Pancreas (tissue), 10 donors: ENCODE results near the gene PGM2L1. TPM values are rescaled to one million over a fixed set of nuclear protein-coding genes. Genes with fewer than 3 reads are reported as not detected.
"Not testable (repeated sequence)": the region's sequence is repeated elsewhere in the genome, so short reads cannot be mapped to it uniquely, and the experiment has no call there.

Experiments used
- ATAC-seq, 4 donors: fragments of 200-7000 bp; cut with Tn5 transposase; one replicate each; pipeline versions ENCODE4 v1.8.0 to v1.9.1; 2020; ENCODE audit warnings: mild to moderate bottlenecking in 4 of 4, moderate library complexity in 4 of 4
- DNase-seq, 6 donors: peaks; one replicate each; pipeline ENCODE4 v3.0.0-alpha.2; 2020
- FAIRE-seq: peaks from 2 replicates; lab custom pipeline; 2012; peaks lifted over from hg19 to GRCh38; lab: Jason Lieb, UNC
- H3K27ac ChIP-seq, 4 donors: fragments of 200-600 bp; sonication (generic); 1 replicate in 3 of 4; 2 replicates in 1 of 4; pipeline versions ENCODE4 v1.5.0 to v1.8.0; 2020
- H3K27me3 ChIP-seq, 4 donors: fragments of 200-600 bp; one replicate each; pipeline ENCODE4 v1.8.0; 2021
- H3K36me3 ChIP-seq, 3 donors: fragments of 200-600 bp; sonication (generic) in 1 of 3; one replicate each; pipeline versions ENCODE4 v1.5.0 to v1.8.0; 2020 to 2021
- H3K4me1 ChIP-seq, 3 donors: fragments of 200-600 bp; one replicate each; pipeline ENCODE4 v1.8.0; 2021
- H3K4me3 ChIP-seq, 4 donors: fragments of 200-600 bp; sonication (generic) in 2 of 4; one replicate each; pipeline versions ENCODE4 v1.5.0 to v1.8.0; 2020 to 2021
- H3K9me3 ChIP-seq, 4 donors: fragments of 200-600 bp; one replicate each; pipeline ENCODE4 v1.8.0; 2021
- WGBS, 2 donors: extraction: QIAGEN DNeasy Blood & Tissue Kit; methylation state at CpG; one replicate each; pipeline ENCODE4 v1.1.7; 2013; 5-methylcytosine and 5-hydroxymethylcytosine counted together
- intact Hi-C, 3 donors: fragments of 100-400 bp; cut with DNase I; formaldehyde crosslinking; loops; one replicate each; pipeline versions ENCODE4 v1.11.1 to v1.14.2; 2022
- polyA plus RNA-seq, 2 donors: library from polyadenylated mRNA; stranded (reverse); fragments of 200-250 nt; gene quantifications; one replicate each; pipeline ENCODE4 v1.2.3, GENCODE V29; 2013
- total RNA-seq, 6 donors: library from RNA; stranded (reverse); fragmentation: NEBNext Ultra II Directional in 4 of 6; extraction: Animal tissue kit (Norgen Biotek cat#: 25700) in 4 of 6; gene quantifications; one replicate each; pipeline versions ENCODE4 v1.2.1 to v1.2.4, GENCODE V29; 2021 to 2023
- TF ChIP-seq, protein P1 (sequence below), 4 donors: fragments of 200-600 bp; sonication (generic) in 3 of 4; IDR thresholded peaks; one replicate each; pipeline versions ENCODE4 v1.5.0 to v1.8.0; 2021; ENCODE audit warnings: antibody characterized with exemption in 4 of 4
- donor health status: healthy with polysubstance abuse.
- donor health status: DM: no; HTN: no; CAD: no; lungs with moderate emphysema.
- donor health status: DM: no; HTN: no; CAD: no.
- donor health status: control.
- donor health status: control.
- donor health status: Bipolar disorder and iron deficiency.
- donor health status: DM: yes; HTN: yes; CAD: no.
- donor health status: DM: no; HTN: no; CAD: no.
- donor health status: DM: no; HTN: no; CAD: no.
- donor health status: DM: yes; HTN: yes; CAD: no.

Gene PGM2L1
- total and polyA plus RNA-seq, 8 donors = 0.96 to 9.5 (median 3.5) TPM

DNA sequence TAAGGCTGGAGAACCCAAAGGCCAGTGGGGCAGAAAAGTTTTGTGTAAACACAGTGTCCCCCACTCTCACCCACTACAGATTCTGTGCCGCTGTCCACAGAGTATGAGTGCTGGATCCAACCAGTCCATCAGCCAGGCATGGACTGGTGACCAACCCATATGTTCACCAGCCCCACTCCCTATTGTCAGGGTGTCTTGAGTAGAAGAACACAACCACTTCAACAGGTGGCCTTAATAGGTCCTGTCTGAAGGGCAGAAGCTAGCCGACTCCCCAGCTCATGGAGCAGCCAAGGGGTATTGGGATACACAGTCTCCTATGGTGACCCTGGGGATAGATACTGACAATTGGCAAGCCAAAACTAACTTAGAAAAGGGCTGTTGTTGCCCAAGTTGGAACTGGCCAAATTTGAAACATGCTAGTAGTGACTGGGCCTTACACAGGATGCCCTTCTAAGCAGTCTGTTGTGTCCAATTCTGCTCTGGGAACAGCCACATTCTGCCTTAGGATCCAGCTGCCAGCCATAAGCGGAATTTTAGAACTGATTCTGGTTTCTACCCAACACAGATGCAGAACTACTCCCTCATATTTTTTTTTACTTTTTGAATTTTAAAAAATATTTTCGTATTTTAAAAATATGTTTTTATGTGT lies 19.8 kb upstream of the PGM2L1 start:
- no peak overlapping the region for H3K4me3 ChIP-seq
- TF ChIP-seq, protein P1, sequence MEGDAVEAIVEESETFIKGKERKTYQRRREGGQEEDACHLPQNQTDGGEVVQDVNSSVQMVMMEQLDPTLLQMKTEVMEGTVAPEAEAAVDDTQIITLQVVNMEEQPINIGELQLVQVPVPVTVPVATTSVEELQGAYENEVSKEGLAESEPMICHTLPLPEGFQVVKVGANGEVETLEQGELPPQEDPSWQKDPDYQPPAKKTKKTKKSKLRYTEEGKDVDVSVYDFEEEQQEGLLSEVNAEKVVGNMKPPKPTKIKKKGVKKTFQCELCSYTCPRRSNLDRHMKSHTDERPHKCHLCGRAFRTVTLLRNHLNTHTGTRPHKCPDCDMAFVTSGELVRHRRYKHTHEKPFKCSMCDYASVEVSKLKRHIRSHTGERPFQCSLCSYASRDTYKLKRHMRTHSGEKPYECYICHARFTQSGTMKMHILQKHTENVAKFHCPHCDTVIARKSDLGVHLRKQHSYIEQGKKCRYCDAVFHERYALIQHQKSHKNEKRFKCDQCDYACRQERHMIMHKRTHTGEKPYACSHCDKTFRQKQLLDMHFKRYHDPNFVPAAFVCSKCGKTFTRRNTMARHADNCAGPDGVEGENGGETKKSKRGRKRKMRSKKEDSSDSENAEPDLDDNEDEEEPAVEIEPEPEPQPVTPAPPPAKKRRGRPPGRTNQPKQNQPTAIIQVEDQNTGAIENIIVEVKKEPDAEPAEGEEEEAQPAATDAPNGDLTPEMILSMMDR (IDR thresholded peaks at IDR 0.05) = no peak
- H3K9me3 ChIP-seq = no peaks in the 10 kb centered on the region
- WGBS, 2 donors = 93 to 94% methylated on average over 4 of the region's 4 CpGs
- FAIRE-seq = no peak
- no peaks in the 10 kb centered on the region for H3K36me3 ChIP-seq
- H3K4me1 ChIP-seq = peaks cover 18 to 25% (median 18%) of the 10 kb centered on the region in 3 donors
- ATAC-seq = peak; percentile 18 to 53 (median 44)
- intact Hi-C loops = no loop called here
- DNase-seq = no peak
- H3K27me3 ChIP-seq = no peaks in the 10 kb centered on the region
- peak overlapping the region in 2 of 4 donors; percentile 56 to 64 for H3K27ac ChIP-seq

DNA sequence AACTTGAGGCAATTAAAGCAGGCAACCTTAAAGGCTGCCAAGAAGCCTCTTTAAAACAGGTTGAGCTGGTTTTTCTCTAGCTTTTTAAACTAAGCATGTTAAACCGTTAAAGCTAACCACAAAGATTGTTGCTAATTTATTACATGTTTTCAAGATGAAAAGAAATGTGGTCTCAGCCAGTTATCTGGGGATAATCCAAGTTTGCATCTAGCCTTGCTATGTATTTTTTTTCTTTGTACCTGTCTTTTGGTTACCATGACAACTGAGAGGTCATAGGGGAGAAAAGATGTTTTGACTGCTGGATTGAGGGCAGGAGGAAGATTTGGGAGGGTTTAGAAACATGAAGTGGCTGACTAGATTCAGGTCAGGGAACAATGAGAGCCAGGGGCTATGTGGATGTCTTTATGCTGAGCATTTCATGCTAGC lies 19.2 kb upstream of the PGM2L1 start:
- intact Hi-C loops = no loop called here
- Histone ChIP-seq H3K27ac (peak overlapping the region in 2 of 4 donors; percentile 56 to 64), H3K4me3 (no peak overlapping the region), H3K4me1 (peaks cover 18 to 25% (median 18%) of the 10 kb centered on the region in 3 donors), H3K9me3 (no peaks in the 10 kb centered on the region), H3K36me3 (no peaks in the 10 kb centered on the region), H3K27me3 (no peaks in the 10 kb centered on the region)
- TF ChIP-seq, protein P1 (IDR thresholded peaks at IDR 0.05) = no peak
- DNase-seq (no peak), FAIRE-seq (peak; percentile 34), ATAC-seq (peak; percentile 46 to 62 (median 57))
- 7 to 14% methylated on average over 1 of the region's 1 CpG for WGBS, 2 donors

DNA sequence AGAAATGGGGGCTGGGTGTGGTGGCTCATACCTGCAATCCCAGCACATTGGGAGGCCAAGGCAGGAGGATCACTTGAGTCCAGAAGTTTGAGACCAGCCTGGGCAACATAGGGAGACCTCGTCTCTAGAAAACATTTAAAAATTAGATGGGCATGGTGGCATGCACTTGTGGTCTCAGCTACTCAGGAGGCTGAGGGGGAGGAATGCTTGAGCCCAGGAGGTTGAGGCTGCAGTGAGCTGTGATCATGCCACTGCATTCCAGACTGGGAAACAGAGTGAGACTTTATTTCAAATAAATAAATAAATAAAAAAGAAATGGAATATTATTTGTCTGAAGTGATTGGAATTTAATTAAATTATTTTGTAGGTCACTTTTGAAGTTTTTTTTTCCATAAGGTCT lies 18.7 kb upstream of the PGM2L1 start:
- H3K36me3 ChIP-seq, intact Hi-C loops: not testable (repeated sequence)

DNA sequence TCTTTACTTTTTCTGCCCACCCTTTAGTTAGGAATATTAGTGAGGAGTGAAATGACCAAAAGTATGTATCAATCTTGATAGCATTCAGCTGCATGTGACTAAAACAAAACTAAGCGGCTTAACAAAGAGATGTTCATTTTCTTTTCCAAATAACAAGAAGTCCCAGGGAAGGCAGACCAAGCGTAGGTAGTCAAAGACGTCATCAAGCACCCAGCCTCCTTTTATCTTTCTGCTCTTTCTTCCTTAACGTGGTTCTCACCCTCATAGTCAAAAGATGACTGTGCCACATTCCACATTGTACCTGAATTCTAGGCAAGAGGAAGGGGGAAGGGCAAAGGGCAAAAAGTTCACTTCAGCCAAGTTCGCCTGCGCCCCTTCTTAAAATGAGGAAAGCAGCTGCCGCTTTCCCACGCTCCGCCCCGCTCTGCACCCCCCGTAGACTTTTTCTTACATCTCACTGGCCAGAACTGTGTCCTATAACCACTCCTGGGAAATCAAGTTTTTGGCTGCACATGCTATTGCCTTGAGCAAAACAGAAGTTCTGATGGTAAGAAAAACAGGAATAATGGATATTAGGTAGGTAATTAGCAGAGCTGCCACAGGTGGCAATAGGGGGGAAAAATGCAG lies 14.6 kb upstream of the PGM2L1 start:
- Histone ChIP-seq H3K27ac (peak overlapping the region in 2 of 4 donors; percentile 33 to 54), H3K36me3 (no peaks in the 10 kb centered on the region), H3K9me3 (no peaks in the 10 kb centered on the region), H3K4me1 (peaks cover 9 to 14% (median 12%) of the 10 kb centered on the region in 3 donors), H3K27me3 (no peaks in the 10 kb centered on the region), H3K4me3 (no peak overlapping the region)
- TF ChIP-seq, protein P1 (IDR thresholded peaks at IDR 0.05) = no peak
- intact Hi-C loops = no loop called here
- no peak for FAIRE-seq
- 29 to 31% methylated on average over 11 of the region's 11 CpGs for WGBS, 2 donors
- peak in 5 of 6 donors; percentile 45 to 62 (median 54) for DNase-seq
- peak; percentile 66 to 84 (median 79) for ATAC-seq

More for the DNA sequence above, 18.7 kb upstream of the PGM2L1 start:
- not testable (repeated sequence) for H3K9me3 ChIP-seq, FAIRE-seq, DNase-seq, H3K27me3 ChIP-seq, H3K4me3 ChIP-seq
- 33 to 44% methylated on average over 1 of the region's 1 CpG for WGBS, 2 donors
- Histone ChIP-seq H3K4me1 (peaks cover 18 to 25% (median 18%) of the 10 kb centered on the region in 3 donors), H3K27ac (peak overlapping the region in 1 of 4 donors; percentile 56)
- peak in 3 of 4 donors; percentile 3 to 20 (median 7) for ATAC-seq

DNA sequence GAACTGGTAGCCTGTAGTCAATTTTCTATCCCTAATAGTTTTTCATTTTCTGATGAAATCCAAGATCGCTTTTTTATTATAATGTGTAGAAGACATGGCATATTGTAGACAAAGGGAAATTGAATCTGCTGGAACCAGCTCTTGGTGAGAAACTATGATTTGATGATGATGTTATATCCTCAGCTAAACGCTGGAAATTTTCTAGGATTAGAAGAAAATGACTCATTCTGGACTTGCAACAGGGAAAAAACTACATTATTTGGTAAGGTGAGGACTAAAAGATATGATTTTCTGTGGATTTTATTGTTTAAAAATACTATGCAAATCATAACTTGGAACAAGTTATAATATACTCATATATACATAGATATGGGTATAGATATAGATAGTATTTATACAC lies 14.1 kb upstream of the PGM2L1 start:
- Histone ChIP-seq H3K4me1 (peaks cover 4 to 9% (median 7%) of the 10 kb centered on the region in 3 donors), H3K9me3 (no peaks in the 10 kb centered on the region), H3K4me3 (no peak overlapping the region), H3K36me3 (no peaks in the 10 kb centered on the region), H3K27me3 (no peaks in the 10 kb centered on the region), H3K27ac (peak overlapping the region in 1 of 4 donors; percentile 54)
- 72 to 83% methylated on average over 2 of the region's 2 CpGs for WGBS, 2 donors
- intact Hi-C loops = no loop called here
- FAIRE-seq = no peak
- TF ChIP-seq, protein P1 (IDR thresholded peaks at IDR 0.05) = no peak
- DNase-seq = no peak
- no peak for ATAC-seq
